ENCODE data around the gene MAD1L1. TPM values are rescaled to one million over a fixed set of nuclear protein-coding genes. Genes with fewer than 3 reads are reported as not detected.

MAD1L1 gene
- total RNA-seq, 1 experiment from 2014 or later: 50.8 TPM

DNA sequence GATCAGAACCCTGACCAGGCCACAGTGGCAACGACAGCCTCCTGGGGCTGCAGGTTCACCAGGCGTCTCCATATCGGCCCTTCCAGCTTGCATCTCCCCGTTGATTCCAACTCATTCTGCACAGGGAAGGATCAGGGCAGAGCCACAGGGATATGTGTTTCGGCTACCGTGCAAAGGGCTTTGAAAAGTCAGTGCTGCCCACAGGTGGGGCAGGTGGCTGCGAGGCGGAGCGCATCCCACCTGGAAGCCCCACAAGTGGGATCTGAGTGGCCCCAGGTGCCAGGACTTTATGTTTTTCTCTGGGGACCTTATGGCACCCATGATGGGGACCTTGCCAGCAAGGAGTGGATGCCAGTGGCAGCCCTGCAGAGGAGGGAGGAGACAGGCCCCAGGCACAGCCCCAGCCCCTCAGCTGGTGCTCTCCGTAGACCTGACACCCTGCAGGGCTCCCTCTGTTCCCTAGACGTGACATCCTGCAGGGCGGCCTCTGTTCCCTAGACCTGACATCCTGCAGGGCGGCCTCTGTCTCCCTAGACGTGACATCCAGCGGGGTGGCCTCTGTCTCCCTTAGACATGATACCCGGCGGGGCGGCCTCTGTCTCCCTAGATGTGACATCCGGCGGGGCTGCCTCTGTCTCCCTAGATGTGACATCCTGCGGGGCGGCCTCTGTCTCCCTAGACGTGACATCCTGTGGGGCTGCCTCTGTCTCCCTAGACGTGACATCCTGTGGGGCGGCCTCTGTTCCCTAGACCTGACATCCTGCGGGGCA, 373.3 kb downstream of the MAD1L1 start:
- Histone ChIP-seq H3K79me2 (ENCODE audit: low read depth) (no peaks in the 10 kb centered on the region), H3K4me1 (replicated peaks; ENCODE audit: insufficient read depth) (no peaks in the 10 kb centered on the region), H3K27me3 (ENCODE audit: insufficient read depth, low read depth) (no peaks in the 10 kb centered on the region), H3K36me3 (ENCODE audit: low read depth) (no peaks in the 10 kb centered on the region), H3K9me2 (ENCODE audit: insufficient read depth) (no peaks in the 10 kb centered on the region), H3K27ac (no peak overlapping the region), H4K20me1 (ENCODE audit: insufficient read depth) (peaks cover 3% of the 10 kb centered on the region; the same call in 1 of the 2 replicates), H3K9me3 (ENCODE audit: insufficient read depth, low read depth) (no peaks in the 10 kb centered on the region), H2AFZ (no peak overlapping the region), H3K4me2 (no peak overlapping the region), H3K4me3 (no peak overlapping the region), H3F3A (ENCODE audit: insufficient read depth, low read depth) (no peaks in the 10 kb centered on the region)
- intact Hi-C loops (cut with micrococcal nuclease; ENCODE audit: unreplicated experiment): no loop called here
- CTCF ChIA-PET: no interaction called here
- no peak for DNase-seq
- POLR2A ChIA-PET (ENCODE audit: unreplicated experiment): no interaction called here
- BruUV-seq (replicated peaks): no TSS peak
- no peak for TF ChIP-seq EZH2 (IDR thresholded peaks at IDR 0.05; ENCODE audit: low read depth)
- TF ChIP-seq, protein P1, sequence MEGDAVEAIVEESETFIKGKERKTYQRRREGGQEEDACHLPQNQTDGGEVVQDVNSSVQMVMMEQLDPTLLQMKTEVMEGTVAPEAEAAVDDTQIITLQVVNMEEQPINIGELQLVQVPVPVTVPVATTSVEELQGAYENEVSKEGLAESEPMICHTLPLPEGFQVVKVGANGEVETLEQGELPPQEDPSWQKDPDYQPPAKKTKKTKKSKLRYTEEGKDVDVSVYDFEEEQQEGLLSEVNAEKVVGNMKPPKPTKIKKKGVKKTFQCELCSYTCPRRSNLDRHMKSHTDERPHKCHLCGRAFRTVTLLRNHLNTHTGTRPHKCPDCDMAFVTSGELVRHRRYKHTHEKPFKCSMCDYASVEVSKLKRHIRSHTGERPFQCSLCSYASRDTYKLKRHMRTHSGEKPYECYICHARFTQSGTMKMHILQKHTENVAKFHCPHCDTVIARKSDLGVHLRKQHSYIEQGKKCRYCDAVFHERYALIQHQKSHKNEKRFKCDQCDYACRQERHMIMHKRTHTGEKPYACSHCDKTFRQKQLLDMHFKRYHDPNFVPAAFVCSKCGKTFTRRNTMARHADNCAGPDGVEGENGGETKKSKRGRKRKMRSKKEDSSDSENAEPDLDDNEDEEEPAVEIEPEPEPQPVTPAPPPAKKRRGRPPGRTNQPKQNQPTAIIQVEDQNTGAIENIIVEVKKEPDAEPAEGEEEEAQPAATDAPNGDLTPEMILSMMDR (conservative IDR thresholded peaks at IDR 0.05): no peak

DNA sequence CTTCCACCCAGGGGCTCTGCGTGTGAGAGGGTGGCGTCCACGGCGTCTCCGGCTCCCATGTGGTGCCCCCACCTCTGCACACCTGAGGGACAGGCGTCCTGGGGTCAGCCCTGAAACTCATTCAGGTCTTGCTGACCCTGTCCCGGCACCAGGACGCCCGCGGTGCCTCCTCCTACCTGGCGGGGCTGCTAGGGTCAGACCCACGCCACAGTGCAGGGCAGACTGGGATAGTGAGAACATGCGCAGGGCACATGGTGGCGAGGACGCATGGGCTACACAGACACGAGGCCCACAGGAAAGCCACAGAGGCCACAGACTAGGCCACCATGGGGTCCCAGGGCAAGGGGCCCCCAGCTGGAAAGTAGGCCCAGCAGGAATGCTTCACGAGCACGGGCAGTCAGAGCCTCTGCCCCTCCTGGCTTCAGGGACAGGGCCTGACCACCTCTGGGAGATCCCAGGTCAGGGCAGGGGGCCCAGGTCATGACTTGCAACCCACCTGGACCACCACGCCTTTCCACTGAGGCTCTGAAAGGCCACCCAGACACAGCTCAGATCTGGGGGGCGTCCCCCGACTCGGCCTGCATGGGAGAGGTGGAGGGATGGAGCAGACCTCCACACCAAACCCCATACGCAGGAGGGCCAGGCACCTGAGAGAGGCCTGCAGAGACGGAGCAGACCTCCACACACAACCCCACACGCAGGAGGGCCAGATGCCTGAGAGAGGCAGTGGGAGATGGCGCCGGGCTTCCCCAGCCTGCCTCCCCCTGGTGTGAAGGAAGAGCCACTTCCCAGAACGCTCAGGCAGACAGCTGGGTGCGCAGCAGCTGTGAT, 374.1 kb downstream of the MAD1L1 start:
- H3K9me2 ChIP-seq (ENCODE audit: insufficient read depth): no peaks in the 10 kb centered on the region
- no peaks in the 10 kb centered on the region for H3K27me3 ChIP-seq (ENCODE audit: insufficient read depth, low read depth)
- H3K4me3 ChIP-seq: no peak overlapping the region
- POLR2A ChIA-PET (ENCODE audit: unreplicated experiment): no interaction called here
- H3K79me2 ChIP-seq (ENCODE audit: low read depth): no peaks in the 10 kb centered on the region
- H3K4me1 ChIP-seq (replicated peaks; ENCODE audit: insufficient read depth): no peaks in the 10 kb centered on the region
- CTCF ChIA-PET: no interaction called here
- H3F3A ChIP-seq (ENCODE audit: insufficient read depth, low read depth): no peaks in the 10 kb centered on the region
- H3K36me3 ChIP-seq (ENCODE audit: low read depth): no peaks in the 10 kb centered on the region
- TF ChIP-seq, protein P1 (conservative IDR thresholded peaks at IDR 0.05): no peak
- TF ChIP-seq EZH2 (IDR thresholded peaks at IDR 0.05; ENCODE audit: low read depth): no peak
- BruUV-seq (replicated peaks): no TSS peak
- H3K9me3 ChIP-seq (ENCODE audit: insufficient read depth, low read depth): no peaks in the 10 kb centered on the region
- H4K20me1 ChIP-seq (ENCODE audit: insufficient read depth): 0 out of 2 replicates have a peak, but pooled peaks cover 3% of the 10 kb centered on the region
- no peak for DNase-seq
- H2AFZ ChIP-seq: no peak overlapping the region
- no peak overlapping the region for H3K27ac ChIP-seq
- no peak overlapping the region for H3K4me2 ChIP-seq
- intact Hi-C loops (cut with micrococcal nuclease; ENCODE audit: unreplicated experiment): no loop called here

DNA sequence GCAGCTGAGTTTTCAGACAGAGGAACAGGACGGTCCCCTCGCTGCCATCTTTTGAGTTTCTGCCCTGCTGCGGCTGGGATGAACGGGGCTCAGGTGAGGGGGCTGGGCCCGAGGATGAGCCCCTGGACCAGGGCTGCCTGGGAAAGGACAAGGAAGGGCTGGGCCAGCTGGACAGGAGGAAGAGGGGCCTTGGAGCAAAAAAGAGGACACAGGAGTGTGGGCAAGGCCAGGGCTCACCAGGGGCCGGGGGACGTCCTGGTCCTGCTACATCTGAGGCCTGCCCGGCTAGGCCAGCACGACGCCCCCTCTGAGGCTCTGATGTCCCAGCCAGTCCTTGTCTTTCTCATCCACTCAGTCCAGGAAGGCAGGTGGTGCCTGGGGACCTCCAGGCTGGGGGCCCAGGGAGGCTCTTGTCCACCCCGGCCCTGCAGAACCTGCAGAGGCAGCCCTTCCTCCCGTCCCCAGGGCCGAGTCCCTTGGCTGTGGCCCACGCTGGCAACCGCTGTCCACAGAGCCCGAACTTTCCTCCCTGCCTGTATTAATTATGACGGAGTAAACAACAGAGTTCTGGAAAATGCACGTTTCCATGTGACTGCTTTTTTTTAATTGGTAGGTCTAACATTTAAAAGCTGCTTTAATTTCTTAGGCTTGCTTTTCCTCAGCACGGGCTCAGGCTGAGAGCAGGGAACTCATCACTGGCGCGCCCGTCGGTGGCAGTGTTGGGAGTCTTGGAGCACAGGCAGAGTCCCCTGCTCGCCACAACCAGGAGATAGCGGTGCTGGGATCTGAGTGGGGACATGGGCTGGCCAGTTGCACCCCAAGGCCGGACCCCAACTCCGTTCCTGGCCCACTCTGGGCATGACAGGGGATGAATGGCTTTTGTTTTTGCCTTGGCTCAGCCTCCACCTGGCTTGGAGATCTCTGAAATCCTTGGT, 375.0 kb downstream of the MAD1L1 start:
- H2AFZ ChIP-seq: no peak overlapping the region
- DNase-seq: no peak
- CTCF ChIA-PET: no interaction called here
- no peaks in the 10 kb centered on the region for H3F3A ChIP-seq (ENCODE audit: insufficient read depth, low read depth)
- no peak overlapping the region for H3K4me2 ChIP-seq
- POLR2A ChIA-PET (ENCODE audit: unreplicated experiment): no interaction called here
- H3K27ac ChIP-seq: no peak overlapping the region
- no peaks in the 10 kb centered on the region for H3K27me3 ChIP-seq (ENCODE audit: insufficient read depth, low read depth)
- H3K9me3 ChIP-seq (ENCODE audit: insufficient read depth, low read depth): no peaks in the 10 kb centered on the region
- H3K79me2 ChIP-seq (ENCODE audit: low read depth): no peaks in the 10 kb centered on the region
- no peaks in the 10 kb centered on the region for H3K4me1 ChIP-seq (replicated peaks; ENCODE audit: insufficient read depth)
- no peaks in the 10 kb centered on the region for H3K9me2 ChIP-seq (ENCODE audit: insufficient read depth)
- TF ChIP-seq, protein P1 (conservative IDR thresholded peaks at IDR 0.05): no peak
- TF ChIP-seq EZH2 (IDR thresholded peaks at IDR 0.05; ENCODE audit: low read depth): no peak
- no TSS peak for BruUV-seq (replicated peaks)
- no peaks in the 10 kb centered on the region for H4K20me1 ChIP-seq (ENCODE audit: insufficient read depth)
- intact Hi-C loops (cut with micrococcal nuclease; ENCODE audit: unreplicated experiment): no loop called here
- H3K4me3 ChIP-seq: no peak overlapping the region
- no peaks in the 10 kb centered on the region for H3K36me3 ChIP-seq (ENCODE audit: low read depth)

All from PC-9 (cell line).